Activated T-cell treated with anti-CD3 and anti-CD28 coated beads, Interleukin-2, amount 50 U/mL, for 4 hours (primary cell): ENCODE results near the gene IL22. TPM values are rescaled to one million over a fixed set of nuclear protein-coding genes. Genes with fewer than 3 reads are reported as not detected.
A peak's percentile ranks its signal among the peaks of the same experiment; 100 is the strongest.

Experiments used
- ATAC-seq, 2 donors: fragments of 200-7000 bp; cut with Tn5 transposase; one replicate each; pipeline ENCODE4 v1.10.0; 2021
- DNase-seq: peaks from one replicate; pipeline ENCODE4 v3.0.0-alpha.2; 2020
- H3K27me3 Mint-ChIP-seq: one replicate; pipeline ENCODE4 v1.8.0; 2021; ENCODE audit warnings: low read depth, mixed read lengths
- H3K36me3 Mint-ChIP-seq: one replicate; pipeline ENCODE4 v1.8.0; 2022; ENCODE audit warnings: mixed read lengths; ENCODE audit not compliant: insufficient read depth
- H3K4me1 Mint-ChIP-seq: one replicate; pipeline ENCODE4 v1.8.0; 2021; ENCODE audit warnings: low read depth, mixed read lengths
- H3K4me3 Mint-ChIP-seq: one replicate; pipeline ENCODE4 v1.8.0; 2021; ENCODE audit warnings: mild to moderate bottlenecking, moderate library complexity, mixed read lengths
- H3K9me3 Mint-ChIP-seq: one replicate; pipeline ENCODE4 v1.8.0; 2021; ENCODE audit warnings: mixed read lengths
- total RNA-seq, 3 donors: library from RNA; stranded (reverse); gene quantifications; one replicate each; pipeline ENCODE4 v1.2.1, GENCODE V29; 2021

The IL22 gene
- total RNA-seq, 3 donors from 2014 or later, result 1.2 to 6.0 (median 1.5) TPM

DNA sequence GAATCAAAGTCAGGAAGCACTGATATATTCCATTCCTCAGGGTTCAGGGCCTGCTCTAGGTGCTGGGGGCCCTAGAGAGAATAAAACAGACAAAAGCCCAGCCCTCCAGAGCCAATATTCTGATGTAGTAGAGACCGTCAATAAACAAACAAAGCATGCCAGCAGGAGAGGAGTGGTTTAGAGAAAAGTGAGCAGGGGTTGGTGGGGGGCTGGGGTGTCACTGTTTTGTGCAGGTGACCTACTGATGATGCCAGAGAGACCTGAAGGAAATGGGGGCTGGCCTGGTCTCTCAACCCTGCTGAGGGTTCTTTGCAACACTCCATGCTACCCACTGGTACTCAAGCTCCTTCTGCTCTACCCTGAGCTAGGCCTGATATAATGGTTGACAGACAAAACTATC is 54.3 kb downstream of the IL22 start:
- H3K27me3 Mint-ChIP-seq, result no peaks in the 10 kb centered on the region
- no peak for DNase-seq
- H3K9me3 Mint-ChIP-seq, result no peaks in the 10 kb centered on the region
- no peaks in the 10 kb centered on the region for H3K36me3 Mint-ChIP-seq
- peak overlapping the region; percentile 72 for H3K4me3 Mint-ChIP-seq
- H3K4me1 Mint-ChIP-seq, result peaks cover 36% of the 10 kb centered on the region
- ATAC-seq, result no peak

DNA sequence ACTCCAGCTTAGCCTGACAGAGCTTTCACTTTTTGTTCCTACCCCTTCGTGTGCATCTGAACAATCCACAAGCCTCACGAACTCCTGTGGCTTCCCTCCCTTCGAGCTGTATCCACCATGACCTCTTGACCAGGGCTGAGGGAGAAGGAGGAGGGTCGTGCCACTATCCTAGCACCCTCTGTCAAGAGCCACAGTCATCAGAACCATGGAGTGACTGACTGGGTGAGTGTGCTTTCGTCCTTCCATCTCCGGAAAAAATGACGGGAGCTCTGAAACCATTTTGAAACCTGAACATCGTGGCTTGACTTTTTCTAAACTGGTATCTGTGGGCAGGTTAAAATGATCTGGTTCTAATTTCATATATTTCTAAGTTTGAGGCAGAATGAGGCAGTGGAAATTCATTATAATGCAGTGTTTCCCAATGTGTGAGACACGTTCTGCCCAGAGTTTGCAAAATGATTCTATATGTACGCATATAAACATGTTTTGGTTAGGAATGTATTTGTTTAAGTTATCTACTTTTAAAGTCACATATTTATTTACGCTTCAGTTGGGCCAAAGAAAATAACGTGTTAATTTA is 54.8 kb downstream of the IL22 start:
- peak in 1 of 2 donors; percentile 61 for ATAC-seq
- no peaks in the 10 kb centered on the region for H3K36me3 Mint-ChIP-seq
- peak overlapping the region; percentile 72 for H3K4me3 Mint-ChIP-seq
- no peaks in the 10 kb centered on the region for H3K9me3 Mint-ChIP-seq
- no peak for DNase-seq
- H3K27me3 Mint-ChIP-seq, result no peaks in the 10 kb centered on the region
- H3K4me1 Mint-ChIP-seq, result peaks cover 33% of the 10 kb centered on the region

Other genes with a start within 250 kb of the IL22 start
- gene IFNG, start 93.9 kb downstream of the IL22 start, total RNA-seq, result 100 to 1,000 TPM in 2 of 3 donors, 10 to 100 TPM in 1; 61.8 to 920 (median 807) TPM
- 1 to 10 TPM in 1 of 3 donors, under 1 TPM in 2; 0.28 to 2.6 (median 0.84) TPM for gene IL26, start 27.8 kb downstream of the IL22 start, total RNA-seq
- gene MDM1, start 78.8 kb upstream of the IL22 start, total RNA-seq, result 10 to 100 TPM; 10.6 to 11.1 (median 11.1) TPM